Gastrocnemius medialis (tissue), 4 donors: ENCODE results near the gene SEC14L1. TPM values are rescaled to one million over a fixed set of nuclear protein-coding genes. Genes with fewer than 3 reads are reported as not detected.

Source experiments
- ATAC-seq, 2 donors: fragments of 150-250 bp; one replicate each; pipeline ENCODE4 v1.9.1; 2016
- DNase-seq, 2 donors: peaks; one replicate each; pipeline ENCODE4 v3.0.0-alpha.2; 2019
- H3K27ac ChIP-seq, 4 donors: fragments of 200-600 bp; sonication (generic); 1 replicate in 1 of 4; 2 replicates in 3 of 4; pipeline ENCODE4 v1.5.1; 2016 to 2018; ENCODE audit warnings: mild to moderate bottlenecking in 2 of 4, moderate library complexity in 1 of 4
- H3K27me3 ChIP-seq, 3 donors: fragments of 200-600 bp; sonication (generic) in 2 of 3; 1 replicate in 1 of 3; 2 replicates in 2 of 3; pipeline versions ENCODE4 v1.5.1 to v1.6.0; 2016 to 2019; ENCODE audit warnings: mild to moderate bottlenecking in 1 of 3, moderate library complexity in 1 of 3
- H3K36me3 ChIP-seq, 2 donors: fragments of 200-600 bp; sonication (generic) in 1 of 2; one replicate each; pipeline ENCODE4 v1.5.1; 2017 to 2018
- H3K4me1 ChIP-seq, 2 donors: fragments of 200-600 bp; sonication (generic) in 1 of 2; one replicate each; pipeline ENCODE4 v1.5.1; 2016 to 2017; ENCODE audit warnings: mild to moderate bottlenecking in 2 of 2
- H3K4me3 ChIP-seq, 4 donors: fragments of 200-600 bp; sonication (generic) in 3 of 4; 1 replicate in 1 of 4; 2 replicates in 3 of 4; pipeline ENCODE4 v1.5.1; 2016 to 2019; ENCODE audit warnings: mild to moderate bottlenecking in 2 of 4
- H3K9me3 ChIP-seq, 3 donors: fragments of 200-600 bp; sonication (generic) in 2 of 3; 1 replicate in 1 of 3; 2 replicates in 2 of 3; pipeline ENCODE4 v1.5.1; 2016 to 2019
- CTCF ChIP-seq, 5 experiments: fragments of 450-650 bp in 3 of 5; fragments of 200-600 bp in 2 of 5; sonication (generic) in 2 of 5; IDR thresholded peaks in 4 of 5; conservative IDR thresholded peaks in 1 of 5; 1 replicate in 4 of 5; 2 replicates in 1 of 5; pipeline ENCODE4 v1.5.1; 2016 to 2019; ENCODE audit warnings: antibody characterized with exemption in 5 of 5, mild to moderate bottlenecking in 3 of 5, moderate library complexity in 3 of 5
- POLR2A ChIP-seq, 2 donors: fragments of 450-650 bp; IDR thresholded peaks; one replicate each; pipeline ENCODE4 v1.6.1; 2017; ENCODE audit warnings: antibody characterized with exemption in 2 of 2, mild to moderate bottlenecking in 2 of 2, moderate library complexity in 2 of 2
- in situ Hi-C, 4 donors: fragments of 200-750 bp; cut with MboI; loops; one replicate each; pipeline versions ENCODE4 v1.15.0 to v1.8.0; 2017; ENCODE audit warnings: low sequenced_read_pairs in 4 of 4
- intact Hi-C: fragments of 100-400 bp; cut with DNase I; formaldehyde crosslinking; loops from one replicate; pipeline ENCODE4 v1.15.1; 2023; ENCODE audit warnings: low total_unique reads
- total RNA-seq, 4 donors: library from RNA; depleted of rRNA; stranded (reverse); fragments of >200 nt; gene quantifications; one replicate each; pipeline versions ENCODE4 v1.1.0 to v1.2.3, GENCODE V29; 2016

Gene SEC14L1
- total RNA-seq, 4 donors from 2014 or later = 55.0 to 94.1 (median 73.7) TPM

GRCh38 chr17:77256710-77257109 lies 115.9 kb downstream of the SEC14L1 start:
- no peaks in the 10 kb centered on the region for H3K36me3 ChIP-seq
- intact Hi-C loops = no loop called here
- DNase-seq = no peak
- in situ Hi-C loops = loop anchor here in 2 of 4 donors (25.0 kb wide), 1 partner anchor 394 kb away; the partner anchor contains the start of gene MGAT5B (in 2 of the 2)
- TF ChIP-seq POLR2A (IDR thresholded peaks at IDR 0.05) (no peak), CTCF (IDR thresholded peaks at IDR 0.05 in 4 of 5, conservative IDR thresholded peaks at IDR 0.05 in 1 of 5) (no peak)
- no peak overlapping the region for H3K4me3 ChIP-seq
- H3K4me1 ChIP-seq = no peaks in the 10 kb centered on the region
- no peaks in the 10 kb centered on the region for H3K9me3 ChIP-seq
- no peak overlapping the region for H3K27ac ChIP-seq
- H3K27me3 ChIP-seq = no peaks in the 10 kb centered on the region
- ATAC-seq = no peak

- Histone ChIP-seq H3K9me3 (no peaks in the 10 kb centered on the region), H3K4me3 (no peak overlapping the region), H3K27ac (no peak overlapping the region), H3K27me3 (no peaks in the 10 kb centered on the region), H3K4me1 (no peaks in the 10 kb centered on the region), H3K36me3 (no peaks in the 10 kb centered on the region)
- ATAC-seq = no peak
- in situ Hi-C loops (loop anchor here in 2 of 4 donors (25.0 kb wide), 1 partner anchor 395 kb away; the partner anchor contains the start of gene MGAT5B (in 2 of the 2)), intact Hi-C loops (no loop called here)
- no peak for DNase-seq
- TF ChIP-seq POLR2A (IDR thresholded peaks at IDR 0.05) (no peak), CTCF (IDR thresholded peaks at IDR 0.05 in 4 of 5, conservative IDR thresholded peaks at IDR 0.05 in 1 of 5) (no peak)
Measured at GRCh38 chr17:77257169-77257568, 116.4 kb downstream of the SEC14L1 start.

- in situ Hi-C loops = loop anchor here in 2 of 4 donors (25.0 kb wide), 1 partner anchor 396 kb away; the partner anchor contains the start of gene MGAT5B (in 2 of the 2)
- intact Hi-C loops = no loop called here
- ATAC-seq = no peak
Measured at GRCh38 chr17:77257596-77258458, 117.1 kb downstream of the SEC14L1 start.

GRCh38 chr17:77258638-77259037 lies 117.9 kb downstream of the SEC14L1 start:
- no peaks in the 10 kb centered on the region for H3K27me3 ChIP-seq
- intact Hi-C loops = no loop called here
- TF ChIP-seq CTCF (IDR thresholded peaks at IDR 0.05 in 4 of 5, conservative IDR thresholded peaks at IDR 0.05 in 1 of 5) (no peak), POLR2A (IDR thresholded peaks at IDR 0.05) (no peak)
- DNase-seq (no peak), ATAC-seq (no peak)
- H3K4me3 ChIP-seq = no peak overlapping the region
- no peaks in the 10 kb centered on the region for H3K9me3 ChIP-seq
- in situ Hi-C loops = loop anchor here in 2 of 4 donors (25.0 kb wide), 1 partner anchor 396 kb away; the partner anchor contains the start of gene MGAT5B (in 2 of the 2)
- H3K27ac ChIP-seq = no peak overlapping the region
- no peaks in the 10 kb centered on the region for H3K36me3 ChIP-seq
- no peaks in the 10 kb centered on the region for H3K4me1 ChIP-seq

More at GRCh38 chr17:77257596-77258458, 117.1 kb downstream of the SEC14L1 start:
- no peak for DNase-seq
- no peaks in the 10 kb centered on the region for H3K4me1 ChIP-seq
- TF ChIP-seq POLR2A (IDR thresholded peaks at IDR 0.05) (no peak), CTCF (IDR thresholded peaks at IDR 0.05 in 4 of 5, conservative IDR thresholded peaks at IDR 0.05 in 1 of 5) (no peak)
- H3K27ac ChIP-seq = no peak overlapping the region
- no peak overlapping the region for H3K4me3 ChIP-seq
- H3K36me3 ChIP-seq = no peaks in the 10 kb centered on the region
- H3K9me3 ChIP-seq = no peaks in the 10 kb centered on the region
- no peaks in the 10 kb centered on the region for H3K27me3 ChIP-seq
